Kidney tubule cell (primary cell): ENCODE measurements around the gene RBM8A.

Source experiments
- DNase-seq: peaks from one replicate; pipeline ENCODE4 v3.0.0-alpha.2; 2018; ENCODE audit warnings: low spot score

Gene RBM8A

DNA sequence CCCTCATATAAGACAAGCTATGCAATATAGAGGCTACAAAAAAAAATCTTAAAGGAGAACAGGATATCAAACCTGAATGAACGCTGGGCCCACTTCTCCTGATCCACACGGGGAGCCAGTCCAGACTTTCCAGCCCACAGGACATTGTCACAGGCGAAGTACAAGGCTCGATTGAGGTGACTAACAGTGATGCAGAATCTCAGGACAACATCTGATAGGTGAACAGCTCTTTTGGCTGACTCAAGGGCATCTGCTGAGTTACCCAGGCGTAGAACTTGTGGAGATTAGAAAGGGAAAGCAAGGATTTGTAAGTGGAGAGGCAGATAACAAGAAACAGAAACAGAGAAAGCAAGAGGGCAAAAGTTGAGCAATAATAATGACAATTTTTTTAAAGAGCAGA lies 10.5 kb downstream of the RBM8A start:
- DNase-seq = peak; percentile 81

DNA sequence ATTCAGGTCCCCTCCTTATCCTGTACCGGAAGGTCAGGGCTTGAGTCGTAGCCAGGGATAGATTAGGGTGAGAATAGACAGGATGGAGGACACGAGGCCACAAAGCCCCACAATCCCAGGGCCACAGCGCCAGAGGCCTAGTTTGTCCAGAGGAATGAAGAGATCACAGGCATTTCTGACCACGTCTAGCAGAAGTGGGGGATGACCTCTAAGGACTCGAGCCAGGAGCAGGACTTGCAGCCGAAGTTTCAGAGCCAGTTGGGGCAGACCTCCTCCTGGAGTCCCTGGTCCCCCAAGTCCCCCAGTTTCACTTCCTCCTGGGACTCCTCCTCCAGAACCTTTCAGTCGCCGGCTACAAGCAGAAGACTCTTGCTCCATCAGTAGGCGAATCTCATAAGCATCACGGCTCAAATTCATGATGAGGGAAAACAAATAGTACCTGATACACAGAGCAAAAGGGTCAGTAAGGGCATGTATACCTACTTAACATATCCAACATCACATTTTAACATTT lies 15.1 kb downstream of the RBM8A start:
- no peak for DNase-seq

DNA sequence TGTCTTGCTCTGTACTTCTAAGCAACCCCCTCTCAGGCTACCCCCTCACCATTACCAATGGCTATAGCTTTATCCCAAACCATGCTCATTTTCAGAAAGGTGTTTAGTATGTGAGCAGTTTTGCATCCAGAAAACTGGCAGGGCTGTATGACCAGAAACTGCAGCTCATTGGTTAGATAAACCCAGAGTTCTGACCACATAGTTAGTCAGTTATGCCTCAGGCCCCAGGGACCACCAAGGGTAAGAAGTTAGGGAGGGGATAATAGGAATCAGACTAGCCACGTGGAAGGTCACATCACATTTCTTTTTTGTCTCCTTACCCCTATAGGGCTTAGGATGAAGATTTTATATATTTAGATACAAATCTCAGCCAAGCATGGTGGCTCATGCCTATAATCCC lies 18.6 kb downstream of the RBM8A start:
- DNase-seq = no peak

DNA sequence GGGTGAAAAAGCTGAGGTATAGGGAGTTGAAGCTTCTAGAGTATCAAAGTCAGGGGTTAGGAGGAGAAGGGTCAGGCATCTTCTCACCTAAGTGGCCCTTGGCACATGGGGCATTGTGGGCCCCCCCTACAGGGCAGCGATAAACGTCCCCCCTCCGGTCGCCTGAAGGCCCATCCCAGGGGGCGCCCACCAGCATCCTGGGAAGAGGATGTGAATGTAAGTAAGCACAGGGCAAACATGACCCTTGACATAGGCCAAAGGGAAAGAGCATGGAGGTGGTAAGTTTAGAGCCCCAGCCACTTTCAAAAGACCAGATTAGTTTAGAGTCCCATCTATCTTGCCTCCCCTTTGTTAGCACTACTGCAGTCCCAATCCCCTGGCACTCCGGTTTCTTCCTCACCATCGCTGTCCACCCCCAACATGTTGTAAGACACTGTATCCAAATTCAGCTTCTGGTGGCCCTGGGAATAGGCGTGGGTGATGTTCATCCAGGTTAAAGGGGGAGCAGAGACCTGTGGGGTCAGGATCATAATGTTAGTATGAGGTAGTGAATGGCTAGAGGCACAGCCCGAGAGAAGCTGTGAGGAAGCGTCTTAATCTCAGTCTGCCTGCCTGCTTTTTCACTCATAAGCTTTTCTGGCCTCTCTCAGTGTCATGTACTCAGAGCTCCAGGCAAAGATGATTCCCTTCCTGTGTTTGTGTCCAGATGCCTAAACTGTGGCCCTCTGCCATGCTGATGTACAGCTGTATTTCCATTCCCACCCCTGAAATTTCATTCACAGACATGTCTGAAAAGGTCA lies 20.1 kb downstream of the RBM8A start:
- DNase-seq = no peak

DNA sequence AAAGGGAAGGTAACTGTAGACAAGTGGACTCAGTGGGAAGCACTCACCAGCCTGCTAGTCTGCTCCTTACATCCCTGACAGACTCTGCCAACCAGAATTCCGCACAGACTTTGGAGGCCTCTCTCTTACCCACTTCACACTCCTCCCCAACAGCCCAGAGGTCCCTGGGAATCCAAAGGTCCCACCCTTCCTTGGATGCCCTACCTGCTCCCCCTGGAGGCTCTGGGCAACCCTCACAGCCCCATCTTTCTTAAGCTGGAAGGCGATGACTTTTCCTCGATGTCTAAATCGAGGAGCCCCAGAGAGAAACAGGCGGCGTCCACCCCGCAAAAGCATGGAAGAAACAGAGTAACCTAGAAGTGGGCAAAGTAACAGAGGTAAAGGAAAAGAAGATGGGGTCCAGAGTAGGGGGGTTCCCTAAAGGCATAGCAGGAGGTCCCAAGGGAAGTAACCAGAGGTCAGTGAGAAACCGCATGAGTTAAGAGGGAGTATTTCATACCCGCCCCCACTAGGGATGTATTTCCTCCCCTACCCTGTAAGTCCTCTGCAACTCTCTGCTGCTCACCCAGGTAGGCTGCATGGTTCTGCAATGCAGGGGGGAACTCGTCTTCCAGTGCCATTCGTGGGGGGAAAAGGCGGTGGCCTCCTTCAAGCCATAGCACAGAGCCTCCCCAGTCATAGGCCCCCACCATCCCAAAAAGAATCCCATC lies 25.8 kb downstream of the RBM8A start:
- DNase-seq = no peak

DNA sequence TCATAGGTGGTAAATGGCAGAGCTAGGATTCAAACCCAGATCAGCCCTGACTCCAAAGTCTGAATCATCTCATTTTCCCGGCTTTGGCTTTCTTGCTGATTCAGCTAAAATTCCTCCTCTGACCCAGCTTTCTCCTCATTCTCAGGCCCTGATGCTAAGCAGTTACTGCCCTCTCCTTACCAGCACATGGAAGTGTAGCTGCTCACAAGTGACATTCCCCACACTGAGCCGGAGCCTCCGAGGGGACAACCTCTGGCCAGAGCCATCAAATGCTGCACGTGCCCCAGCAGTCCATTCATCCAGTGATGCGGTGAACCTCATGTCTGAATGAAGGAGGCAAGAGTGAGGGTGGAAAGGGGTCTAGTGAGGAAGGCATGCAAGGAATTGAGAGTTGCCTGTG lies 28.5 kb downstream of the RBM8A start:
- no peak for DNase-seq

DNA sequence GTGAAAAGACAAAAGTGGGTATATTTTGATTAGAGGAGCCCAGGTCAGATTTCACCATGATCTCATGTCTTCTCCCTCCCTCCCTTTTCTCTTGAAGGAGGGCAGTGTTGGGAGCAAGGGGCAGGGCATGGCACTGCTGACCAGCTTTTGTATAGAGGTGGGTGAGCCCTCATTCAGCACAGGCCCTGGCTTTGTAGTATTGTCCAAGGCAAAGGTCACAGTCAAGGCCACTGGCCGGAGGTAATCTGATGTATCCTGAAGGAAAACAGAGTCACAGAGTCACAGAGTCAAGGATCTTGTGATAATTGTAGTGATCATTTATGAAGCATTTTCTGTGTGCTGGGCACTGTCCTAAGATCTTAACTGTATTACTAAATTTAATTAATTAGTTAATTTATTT lies 29.3 kb downstream of the RBM8A start:
- no peak for DNase-seq

DNA sequence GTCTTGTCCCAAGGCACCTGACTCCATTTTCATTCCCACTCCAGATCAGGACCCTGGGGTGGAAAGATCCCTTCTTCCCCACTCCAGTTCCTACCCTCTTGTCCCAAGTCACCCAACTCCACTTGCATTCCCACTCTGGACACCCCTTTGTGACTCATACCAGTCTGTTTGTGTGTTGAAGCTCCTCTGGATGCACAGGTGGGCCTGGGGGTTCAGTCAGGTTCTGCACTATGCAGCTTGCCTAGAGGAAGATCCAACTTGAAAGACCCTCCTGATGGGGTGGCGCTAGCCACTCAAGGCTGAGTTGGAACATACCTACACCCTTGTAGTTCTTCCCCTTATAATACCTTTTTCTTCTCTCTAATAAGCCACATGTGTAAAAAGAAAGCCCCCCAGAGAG lies 31.8 kb downstream of the RBM8A start:
- no peak for DNase-seq

DNA sequence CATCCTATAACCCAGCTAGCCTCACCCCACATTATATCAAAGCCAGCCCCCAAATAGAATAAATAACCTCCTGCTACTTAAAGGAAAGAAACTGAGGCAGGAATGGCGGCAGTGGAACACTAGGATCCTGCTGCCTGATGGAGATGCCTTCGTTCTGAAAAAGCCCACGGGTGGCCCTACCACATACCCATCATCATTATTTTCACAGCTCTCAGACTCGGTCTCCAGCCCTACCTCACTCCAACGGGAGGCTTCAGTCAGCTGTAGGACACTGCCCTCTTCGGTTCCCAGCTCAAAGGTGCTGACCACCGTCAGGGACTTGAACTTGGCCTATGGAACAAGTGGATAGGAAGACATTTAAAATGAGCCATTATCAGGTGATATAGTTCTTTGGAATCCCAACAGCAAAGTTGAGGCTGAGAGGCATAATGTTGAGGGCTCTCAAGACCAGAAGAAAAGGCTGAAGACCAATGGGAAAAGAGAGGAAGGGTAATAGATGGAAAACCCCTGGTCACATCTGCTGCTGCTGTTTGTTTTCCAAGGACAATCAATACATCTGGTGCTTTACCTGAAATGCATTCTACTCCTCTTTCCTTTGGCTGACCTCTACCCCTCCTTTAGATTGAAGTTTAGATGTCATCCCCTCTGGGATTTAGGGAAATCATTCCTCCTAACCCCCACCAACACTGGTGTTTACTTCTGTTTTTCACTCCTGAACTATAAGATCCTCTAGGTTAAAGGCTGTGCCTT lies 33.8 kb downstream of the RBM8A start:
- DNase-seq = no peak

DNA sequence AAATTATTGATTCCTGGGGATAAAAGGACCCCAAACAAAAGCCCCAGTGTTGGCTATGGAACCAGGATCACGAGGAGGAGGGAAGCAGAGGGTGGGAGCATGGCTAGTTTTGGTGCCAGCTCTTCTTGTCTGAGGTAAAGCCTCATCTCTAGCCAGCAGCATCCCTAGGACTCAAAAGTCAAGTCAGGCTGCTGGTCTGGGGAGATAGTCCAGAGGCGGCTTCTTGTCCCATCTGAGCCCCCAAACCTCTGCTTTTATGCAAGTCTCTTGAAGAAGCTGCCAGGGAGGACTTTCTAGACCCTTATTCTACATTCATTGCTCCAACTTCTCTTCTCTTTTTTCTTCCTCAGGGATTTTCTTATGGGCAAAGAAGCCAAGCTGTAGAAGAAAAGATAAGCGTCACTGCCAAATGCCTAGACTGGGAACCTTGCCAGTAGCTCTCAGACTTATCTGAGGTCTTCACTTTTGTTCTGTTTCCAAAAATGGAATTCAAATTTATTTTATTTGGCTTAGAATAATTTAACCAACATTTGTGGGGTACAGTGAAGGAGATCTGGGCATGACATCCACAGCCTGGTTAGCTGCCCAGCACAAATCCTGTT lies 34.7 kb downstream of the RBM8A start:
- no peak for DNase-seq

DNA sequence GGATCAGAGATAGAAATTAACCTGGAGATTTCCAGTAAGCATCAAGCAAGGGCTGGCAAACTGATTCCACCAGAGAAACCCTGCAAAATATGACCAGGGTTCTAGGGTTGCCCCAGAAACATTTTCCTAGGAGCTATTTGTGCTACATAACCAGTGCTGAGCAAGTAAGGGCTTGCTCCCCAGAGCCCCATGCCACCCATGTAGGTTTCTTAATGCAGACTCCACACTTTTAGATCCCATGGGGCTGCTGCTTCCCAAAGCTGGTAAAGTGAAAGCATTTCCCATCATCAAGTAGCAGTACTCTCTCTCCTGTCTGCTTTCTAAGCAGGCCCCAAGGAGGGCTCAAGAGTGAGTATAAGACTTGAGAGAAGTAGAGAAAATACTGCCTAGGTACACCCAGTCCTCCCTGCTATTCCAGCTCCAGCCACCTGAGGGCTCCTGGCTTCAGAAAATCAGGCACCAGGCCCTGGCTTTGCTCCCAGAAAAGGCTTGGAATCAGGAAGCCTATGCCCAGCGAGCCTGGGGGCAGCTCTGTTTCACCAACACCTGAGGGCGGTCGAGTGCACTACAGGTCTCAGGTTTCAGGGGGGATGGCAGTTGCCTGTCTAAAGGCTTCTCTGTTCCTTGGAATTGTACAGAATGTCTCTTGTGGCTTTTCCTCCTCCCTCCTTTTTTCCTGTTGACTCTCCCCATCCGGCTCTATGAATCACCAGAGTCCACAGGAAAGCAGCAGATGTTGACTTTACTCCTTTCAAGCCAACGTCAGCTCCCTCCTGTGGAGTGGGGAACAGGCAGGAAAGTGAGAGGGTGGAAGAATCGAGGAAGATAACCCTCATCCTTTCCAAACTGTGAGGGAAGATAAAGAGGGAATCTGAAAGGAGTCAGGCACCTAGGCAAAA lies 35.4 kb downstream of the RBM8A start:
- DNase-seq = peak; percentile 100

DNA sequence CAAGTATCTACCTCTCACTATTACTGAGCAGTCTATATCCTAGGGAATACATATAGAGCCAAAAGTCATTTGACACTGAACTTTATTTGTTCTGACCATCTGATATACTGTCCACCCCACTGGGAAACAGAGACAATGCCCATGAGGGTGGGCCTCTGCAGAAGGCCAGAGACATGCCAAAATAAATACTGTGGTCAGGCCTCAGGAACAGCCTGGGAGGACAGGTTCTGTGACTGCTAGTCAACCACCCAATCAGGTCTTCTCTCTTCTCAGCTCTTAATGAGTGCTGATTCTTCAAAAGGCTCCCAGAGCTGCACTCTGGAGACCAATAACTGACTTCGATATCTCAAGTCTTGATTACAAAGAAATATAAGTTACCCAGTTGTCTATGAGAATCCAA lies 36.1 kb downstream of the RBM8A start:
- DNase-seq = peak; percentile 23

DNA sequence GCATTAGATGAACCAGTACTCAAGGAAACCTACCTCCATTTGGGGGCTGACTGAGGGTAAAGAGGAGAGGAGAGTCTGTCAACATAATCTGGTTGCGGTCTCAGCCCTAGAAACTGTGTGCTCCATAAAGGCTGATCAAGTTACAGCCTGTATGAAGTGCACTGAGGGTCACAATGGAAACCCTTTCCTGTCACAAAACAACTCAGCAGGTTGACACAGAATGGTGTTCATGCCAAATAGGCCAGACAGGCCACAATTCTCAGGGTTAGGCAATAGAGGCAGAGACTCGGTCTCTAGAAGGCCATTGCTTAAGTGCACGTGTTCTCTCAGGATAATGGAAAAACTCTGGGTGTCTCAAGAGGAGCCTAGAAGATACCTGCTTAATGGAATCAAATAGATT lies 37.6 kb downstream of the RBM8A start:
- DNase-seq = no peak

DNA sequence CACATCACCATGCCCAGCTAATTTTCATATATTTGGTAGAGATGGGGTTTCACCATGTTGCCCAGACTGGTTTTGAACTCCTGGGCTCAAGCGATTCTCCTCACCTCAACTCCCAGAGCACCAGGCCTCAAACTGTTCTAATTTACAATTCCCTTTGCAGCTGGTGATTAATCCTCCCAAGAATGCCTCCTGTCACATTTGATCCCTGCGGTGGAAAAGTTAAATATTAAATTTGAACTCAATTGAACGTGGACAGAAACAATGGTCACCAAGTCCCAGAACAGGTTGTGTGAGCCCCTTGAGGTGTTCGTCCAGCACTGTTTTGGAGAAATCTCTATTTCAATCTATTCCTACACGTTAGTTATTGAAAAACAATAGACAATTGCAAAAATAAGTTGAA lies 39.7 kb downstream of the RBM8A start:
- peak; percentile 91 for DNase-seq

DNA sequence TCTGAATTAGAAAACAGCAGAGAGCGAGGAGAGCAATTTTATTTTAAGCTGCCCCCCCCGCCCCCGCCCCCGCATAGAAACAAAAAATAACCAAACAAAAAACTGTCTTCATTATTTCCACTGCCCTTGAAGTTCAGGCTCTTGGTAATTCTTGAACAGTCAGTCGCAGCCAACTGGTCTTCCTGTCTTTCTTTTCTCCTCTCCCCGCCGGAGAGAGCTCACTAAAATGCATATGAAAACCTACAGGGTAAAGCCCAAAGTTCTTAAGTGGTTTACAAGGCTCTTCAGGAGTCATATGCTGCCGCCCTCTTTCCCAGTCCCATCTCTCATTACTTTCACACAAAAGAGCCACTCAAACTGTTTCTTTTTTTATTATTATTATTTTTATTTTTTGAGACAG lies 40.5 kb downstream of the RBM8A start:
- DNase-seq = no peak

DNA sequence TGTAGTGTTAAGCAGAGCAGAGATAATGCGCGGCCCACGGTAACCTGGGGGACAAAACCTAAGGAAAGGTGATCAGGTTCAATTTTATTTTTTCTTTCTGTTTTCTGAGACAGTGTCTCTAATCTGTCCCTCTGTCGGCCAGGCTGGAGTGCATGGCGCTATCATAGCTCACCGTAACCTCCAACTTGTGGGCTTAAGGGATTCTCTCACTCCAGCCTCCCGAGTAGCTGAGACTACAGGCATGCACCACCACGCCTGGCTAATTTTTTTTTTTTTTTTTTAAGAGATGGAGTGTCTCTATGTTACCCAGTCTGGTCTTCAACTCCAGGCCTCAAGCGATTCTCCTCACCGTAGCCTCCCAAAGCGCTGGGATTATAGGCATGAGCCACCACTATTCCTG lies 40.9 kb downstream of the RBM8A start:
- no peak for DNase-seq

DNA sequence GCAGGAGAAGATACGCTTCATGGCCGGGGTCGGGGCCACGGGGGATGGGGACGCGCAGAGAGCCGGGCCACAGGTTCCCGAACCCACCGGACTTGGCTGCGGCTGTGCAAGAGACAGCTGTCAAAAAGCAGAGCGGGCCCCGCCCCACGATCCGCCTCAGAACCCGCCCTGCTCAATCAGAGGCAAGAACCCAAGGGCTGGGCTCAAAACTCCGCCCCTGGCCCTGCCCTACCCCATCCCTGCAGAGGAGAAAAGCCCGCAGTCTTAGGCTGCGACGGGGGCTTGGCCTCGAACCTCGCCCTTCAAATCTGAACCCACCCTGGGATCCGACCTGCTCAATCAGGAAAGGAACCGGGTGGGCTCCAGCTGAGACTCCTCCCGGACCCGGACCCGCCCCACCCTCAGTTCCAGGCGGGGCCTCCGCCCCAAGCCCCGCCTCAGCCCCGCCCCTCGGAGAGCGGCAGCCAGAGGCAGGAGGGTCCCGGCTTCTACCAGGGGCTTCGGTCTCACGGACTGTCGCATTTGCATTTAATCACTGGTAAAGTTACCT lies 41.5 kb downstream of the RBM8A start, which contains the start of gene ANKRD35:
Gene ANKRD35, minus strand, starts transcription at position 129 of the 550 bp plus-strand sequence. Its CDS starts 108 bp downstream, at position 21.
- peak; percentile 62 for DNase-seq

DNA sequence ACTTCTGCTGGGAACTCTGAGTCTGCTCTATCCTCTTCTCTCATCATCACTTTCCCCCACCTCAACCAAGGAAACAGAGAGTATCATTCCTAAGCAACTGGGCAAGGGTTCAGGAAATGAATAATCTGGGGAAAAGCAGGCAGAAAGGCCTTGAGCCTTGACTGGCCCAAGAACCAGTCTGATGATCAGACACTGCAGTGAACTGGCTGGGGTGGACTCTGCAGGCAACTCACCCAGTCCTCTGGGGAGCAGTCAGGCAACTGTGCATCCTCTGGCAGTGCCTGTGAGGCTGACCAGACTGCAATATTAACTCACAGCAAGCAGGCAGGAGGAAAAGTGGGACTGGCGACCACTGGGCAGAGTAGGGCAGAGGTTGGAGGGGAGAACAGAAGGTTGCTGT lies 42.6 kb downstream of the RBM8A start:
- DNase-seq = peak; percentile 50

DNA sequence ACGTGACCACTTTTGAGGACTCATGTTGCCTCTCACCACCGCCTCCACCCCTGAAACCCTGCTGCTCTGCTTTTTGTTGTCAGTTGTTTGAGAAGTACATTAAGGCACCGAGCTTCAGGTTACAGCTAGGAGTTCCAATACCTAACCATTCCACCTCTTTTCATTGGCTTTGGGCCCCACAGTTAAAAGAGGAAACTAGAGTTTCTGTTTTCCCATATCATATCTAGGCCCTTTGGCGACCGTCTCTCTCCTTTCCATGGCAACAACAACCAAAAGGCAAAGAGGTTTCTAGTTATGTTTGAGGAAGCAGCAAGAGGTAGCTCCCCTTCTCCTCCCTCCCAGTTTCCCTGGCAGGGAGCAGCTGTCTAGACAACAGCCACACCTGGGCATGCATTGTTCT lies 47.5 kb downstream of the RBM8A start:
- DNase-seq = no peak

DNA sequence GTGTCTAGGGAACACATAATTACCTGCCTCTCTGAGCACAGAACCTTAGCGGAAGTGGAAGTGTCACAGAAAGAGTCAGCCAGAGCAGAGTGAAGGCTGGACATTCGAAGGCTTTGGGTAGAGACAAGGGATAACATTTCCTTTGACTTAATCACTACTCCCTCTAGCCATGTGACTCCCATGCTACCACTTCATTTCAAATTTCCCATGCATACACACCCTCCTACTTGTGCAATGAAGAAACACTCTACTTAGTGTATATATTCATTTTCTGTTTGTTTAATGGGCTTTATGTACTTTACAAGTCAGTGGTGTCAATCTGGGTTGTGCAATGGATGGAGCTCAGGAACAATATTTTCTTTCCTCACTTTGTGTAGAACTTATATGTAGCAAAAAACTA lies 48.6 kb downstream of the RBM8A start:
- DNase-seq = peak; percentile 13
